K562 (cell line): ENCODE data around the gene HYAL1. TPM values are rescaled to one million over a fixed set of nuclear protein-coding genes. Genes with fewer than 3 reads are reported as not detected.

Experiments used
- ARNT ChIP-seq, 2 experiments: fragments of 450-650 bp; IDR thresholded peaks; 2 replicates each; pipeline ENCODE4 v1.6.1; 2016; ENCODE audit warnings: mild to moderate bottlenecking in 1 of 2
- CHCHD3 ChIP-seq: fragments of 250-450 bp; sonication (Bioruptor Pico); IDR thresholded peaks from 2 replicates; pipeline ENCODE4 v2.1.2; 2022; ENCODE audit warnings: mild to moderate bottlenecking
- CHD1 ChIP-seq: fragments of 200-600 bp; sonication (generic); IDR thresholded peaks from one replicate; pipeline ENCODE4 v1.6.1; 2012; ENCODE audit warnings: mild to moderate bottlenecking, moderate library complexity, low read length, inconsistent platforms
- COPS2 ChIP-seq: fragments of 450-650 bp; conservative IDR thresholded peaks from 2 replicates; pipeline ENCODE4 v1.6.1; 2016; ENCODE audit warnings: mild to moderate bottlenecking, moderate library complexity
- DPF2 ChIP-seq: fragments of 450-650 bp; IDR thresholded peaks from 2 replicates; pipeline ENCODE4 v1.6.1; 2016
- E2F3 ChIP-seq: fragments of 250-450 bp; sonication (Bioruptor Pico); IDR thresholded peaks from 2 replicates; pipeline ENCODE4 v1.4.0; 2020; ENCODE audit warnings: mild to moderate bottlenecking
- EGR1 ChIP-seq: fragments of 450-650 bp; conservative IDR thresholded peaks from 2 replicates; pipeline ENCODE4 v1.6.1; 2017; ENCODE audit warnings: mild to moderate bottlenecking
- EWSR1 ChIP-seq: fragments of 450-650 bp; IDR thresholded peaks from 2 replicates; pipeline ENCODE4 v1.6.1; 2018; ENCODE audit warnings: borderline replicate concordance, mild to moderate bottlenecking, low read depth, moderate library complexity; ENCODE audit not compliant: partially characterized antibody
- FOXK1 ChIP-seq: sonication (generic); formaldehyde crosslinking; IDR thresholded peaks from 2 replicates; pipeline ENCODE4 v1.8.0; 2022; ENCODE audit warnings: missing genetic modification reagents, mild to moderate bottlenecking, borderline replicate concordance
- KDM5B ChIP-seq: fragments of 200-600 bp; sonication (generic); IDR thresholded peaks from 2 replicates; pipeline ENCODE4 v1.6.1; 2012; ENCODE audit warnings: low read depth, mild to moderate bottlenecking, moderate library complexity, low read length, control low read depth, inconsistent platforms; ENCODE audit not compliant: insufficient replicate concordance
- MXI1 ChIP-seq: IDR thresholded peaks from 2 replicates; pipeline ENCODE4 v1.6.1; 2011; ENCODE audit warnings: low read depth, mild to moderate bottlenecking, improper control_type of control experiment, low read length
- PHB ChIP-seq: fragments of 250-450 bp; sonication (Bioruptor Pico); IDR thresholded peaks from 2 replicates; pipeline ENCODE4 v1.5.0; 2021
- POU5F1 ChIP-seq: fragments of 150-350 bp; IDR thresholded peaks from 2 replicates; pipeline ENCODE4 v1.6.1; 2014; ENCODE audit warnings: borderline replicate concordance, low read length, low read depth, mild to moderate bottlenecking; ENCODE audit not compliant: partially characterized antibody
- RERE ChIP-seq: sonication (generic); formaldehyde crosslinking; IDR thresholded peaks from 2 replicates; pipeline ENCODE4 v1.8.0; 2023; ENCODE audit warnings: missing genetic modification reagents, mild to moderate bottlenecking, borderline replicate concordance
- ZFP30 ChIP-seq: fragments of 250-450 bp; sonication (Bioruptor Pico); IDR thresholded peaks from 2 replicates; pipeline ENCODE4 v1.8.0; 2022; ENCODE audit warnings: moderate library complexity, mild to moderate bottlenecking, inconsistent platforms, borderline replicate concordance
- polyA plus RNA-seq, 8 experiments: library from polyadenylated mRNA; depleted of rRNA in 4 of 8; stranded (reverse) in 5 of 8; unstranded in 3 of 8; fragments of >200 nt; fragmentation: Nextera tagmentation in 2 of 8; fragmentation: Illumina TruSeq in 1 of 8; extraction: Ambion mirVana in 2 of 8; extraction: Trizol in 1 of 8; gene quantifications; 2 replicates each; pipeline versions ENCODE4 v1.2.1 to v1.2.3, GENCODE V29; 2011 to 2014; ENCODE audit warnings: inconsistent platforms in 1 of 8, missing spikeins in 1 of 8
- total RNA-seq, 7 experiments: library from RNA; depleted of rRNA in 6 of 7; stranded (reverse); fragments of >200 nt in 6 of 7; fragmentation: Illumina TruSeq in 2 of 7; extraction: Trizol in 2 of 7; gene quantifications; 2 replicates each; pipeline versions ENCODE4 v1.2.1 to v1.2.3, GENCODE V29; 2011 to 2021; ENCODE audit warnings: low replicate concordance in 1 of 7
- TF ChIP-seq, protein P1 (sequence below), 3 experiments: fragments of 200-800 bp in 1 of 3; sonication (Bioruptor generic) in 1 of 3; sonication (generic) in 1 of 3; formaldehyde crosslinking in 1 of 3; IDR thresholded peaks; 2 replicates each; pipeline versions ENCODE4 v1.6.1 to v1.8.0; 2016 to 2022; ENCODE audit warnings: mild to moderate bottlenecking in 2 of 3, missing compliant biosample characterization in 2 of 3, missing genetic modification characterization in 2 of 3, missing genetic modification reagents in 1 of 3
- TF ChIP-seq, protein P2 (sequence below): sonication (generic); formaldehyde crosslinking; IDR thresholded peaks from 2 replicates; pipeline ENCODE4 v1.8.0; 2022; ENCODE audit warnings: mild to moderate bottlenecking, low read depth, missing genetic modification reagents
- TF ChIP-seq, protein P3 (sequence below): fragments of 450-650 bp; IDR thresholded peaks from 2 replicates; pipeline ENCODE4 v1.6.1; 2017; ENCODE audit warnings: mild to moderate bottlenecking, moderate library complexity

The HYAL1 gene
- total and polyA plus RNA-seq, 9 of the 15 experiments (the other 6 are each of a cell fraction or from before 2014, with no cell fraction given), result 1.4 to 8.5 (median 4.7) TPM

DNA sequence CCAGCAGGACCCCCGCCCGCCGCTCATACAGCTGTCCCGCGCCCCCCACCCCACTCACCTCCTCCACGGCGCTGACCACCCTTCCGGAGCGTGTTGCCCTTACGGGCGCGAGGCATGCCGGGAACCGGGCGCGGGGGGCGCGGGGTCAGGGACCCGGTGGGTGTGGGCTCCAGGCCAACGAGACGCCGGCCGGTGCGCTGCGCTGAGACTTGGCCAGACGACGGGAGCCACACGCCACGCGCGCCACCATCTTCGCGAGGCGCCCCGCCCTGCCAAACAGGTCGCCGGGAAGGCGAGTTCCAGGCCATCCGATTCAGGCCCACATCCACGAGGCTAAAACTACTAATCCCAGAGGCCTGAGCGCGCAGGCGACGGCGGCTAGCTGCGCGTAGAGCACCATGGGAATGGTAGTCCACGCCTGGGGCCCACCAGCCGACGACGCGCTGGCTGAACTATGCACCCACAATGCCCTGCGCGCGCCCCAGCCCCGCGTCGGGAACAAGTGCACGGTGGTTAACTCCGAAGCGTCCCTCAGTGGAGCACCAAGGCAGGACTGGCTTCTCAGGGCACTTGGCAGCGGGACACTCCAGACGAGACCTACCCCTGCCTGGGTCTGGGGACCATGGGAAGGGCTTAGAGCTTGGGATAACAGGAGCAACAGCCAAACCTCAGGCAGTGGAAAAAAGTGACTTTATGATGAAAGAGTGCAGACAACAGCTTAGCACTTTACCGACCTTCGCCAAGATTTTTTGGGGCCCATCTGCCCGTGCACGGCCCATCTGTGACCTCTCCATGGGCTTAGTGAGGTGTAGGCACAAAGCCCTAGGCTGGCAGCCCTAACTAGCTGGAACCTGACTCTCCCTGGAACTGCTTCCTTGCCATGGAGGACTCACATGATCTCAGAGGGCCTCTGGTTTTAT lies 11.0 kb downstream of the HYAL1 start, which contains the start of gene IFRD2 (continued):
- TF ChIP-seq, protein P1, sequence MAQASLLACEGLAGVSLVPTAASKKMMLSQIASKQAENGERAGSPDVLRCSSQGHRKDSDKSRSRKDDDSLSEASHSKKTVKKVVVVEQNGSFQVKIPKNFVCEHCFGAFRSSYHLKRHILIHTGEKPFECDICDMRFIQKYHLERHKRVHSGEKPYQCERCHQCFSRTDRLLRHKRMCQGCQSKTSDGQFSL (CRISPR knock-in tag; IDR thresholded peaks at IDR 0.05), result no peak
- TF ChIP-seq, protein P1 (tag; IDR thresholded peaks at IDR 0.05), result no peak
- TF ChIP-seq, protein P2, sequence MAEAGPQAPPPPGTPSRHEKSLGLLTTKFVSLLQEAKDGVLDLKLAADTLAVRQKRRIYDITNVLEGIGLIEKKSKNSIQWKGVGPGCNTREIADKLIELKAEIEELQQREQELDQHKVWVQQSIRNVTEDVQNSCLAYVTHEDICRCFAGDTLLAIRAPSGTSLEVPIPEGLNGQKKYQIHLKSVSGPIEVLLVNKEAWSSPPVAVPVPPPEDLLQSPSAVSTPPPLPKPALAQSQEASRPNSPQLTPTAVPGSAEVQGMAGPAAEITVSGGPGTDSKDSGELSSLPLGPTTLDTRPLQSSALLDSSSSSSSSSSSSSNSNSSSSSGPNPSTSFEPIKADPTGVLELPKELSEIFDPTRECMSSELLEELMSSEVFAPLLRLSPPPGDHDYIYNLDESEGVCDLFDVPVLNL (CRISPR knock-in tag), result no peak
- TF ChIP-seq, protein P3, sequence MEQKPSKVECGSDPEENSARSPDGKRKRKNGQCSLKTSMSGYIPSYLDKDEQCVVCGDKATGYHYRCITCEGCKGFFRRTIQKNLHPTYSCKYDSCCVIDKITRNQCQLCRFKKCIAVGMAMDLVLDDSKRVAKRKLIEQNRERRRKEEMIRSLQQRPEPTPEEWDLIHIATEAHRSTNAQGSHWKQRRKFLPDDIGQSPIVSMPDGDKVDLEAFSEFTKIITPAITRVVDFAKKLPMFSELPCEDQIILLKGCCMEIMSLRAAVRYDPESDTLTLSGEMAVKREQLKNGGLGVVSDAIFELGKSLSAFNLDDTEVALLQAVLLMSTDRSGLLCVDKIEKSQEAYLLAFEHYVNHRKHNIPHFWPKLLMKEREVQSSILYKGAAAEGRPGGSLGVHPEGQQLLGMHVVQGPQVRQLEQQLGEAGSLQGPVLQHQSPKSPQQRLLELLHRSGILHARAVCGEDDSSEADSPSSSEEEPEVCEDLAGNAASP, result no peak
- TF ChIP-seq CHD1, result no peak
- TF ChIP-seq E2F3 (CRISPR knock-in tag), result 0 out of 2 replicates have a peak, but pooled peaks have one; percentile 76
- TF ChIP-seq COPS2, result no peak
- TF ChIP-seq ARNT (IDR thresholded peaks at IDR 0.05), result no peak
- TF ChIP-seq ZFP30 (CRISPR knock-in tag), result no peak
- TF ChIP-seq PHB, result no peak
- peak; percentile 61 for TF ChIP-seq KDM5B
- TF ChIP-seq EGR1, result peak; percentile 29; the same call in 1 of the 2 replicates
- no peak for TF ChIP-seq DPF2
- TF ChIP-seq FOXK1 (CRISPR knock-in tag), result no peak
- peak; percentile 90 for TF ChIP-seq MXI1
- no peak for TF ChIP-seq EWSR1
- no peak for TF ChIP-seq RERE
- no peak for TF ChIP-seq CHCHD3 (CRISPR knock-in tag)
- TF ChIP-seq POU5F1, result peak; percentile 74
